Gastroesophageal sphincter (tissue), 4 donors: Measurements from ENCODE around the gene TMEM51. TPM values are rescaled to one million over a fixed set of nuclear protein-coding genes. Genes with fewer than 3 reads are reported as not detected.

ENCODE experiments used
- ATAC-seq: fragments of 150-250 bp; one replicate; pipeline ENCODE4 v1.9.1; 2016; ENCODE audit warnings: mild to moderate bottlenecking, moderate library complexity
- H3K27ac ChIP-seq, 4 donors: fragments of 200-600 bp; sonication (generic) in 3 of 4; 1 replicate in 3 of 4; 2 replicates in 1 of 4; pipeline ENCODE4 v1.5.1; 2016 to 2019
- H3K27me3 ChIP-seq: fragments of 200-600 bp; sonication (generic); one replicate; pipeline ENCODE4 v1.5.1; 2019
- H3K36me3 ChIP-seq, 2 donors: fragments of 200-600 bp; sonication (generic); one replicate each; pipeline ENCODE4 v1.5.1; 2019; ENCODE audit warnings: control low read depth in 1 of 2
- H3K4me1 ChIP-seq, 3 donors: fragments of 200-600 bp; sonication (generic); 1 replicate in 2 of 3; 2 replicates in 1 of 3; pipeline ENCODE4 v1.5.1; 2016 to 2019; ENCODE audit warnings: control low read depth in 2 of 3
- H3K4me3 ChIP-seq, 2 donors: fragments of 200-600 bp; sonication (generic); one replicate each; pipeline ENCODE4 v1.5.1; 2019; ENCODE audit warnings: mild to moderate bottlenecking in 1 of 2, moderate library complexity in 1 of 2
- H3K9me3 ChIP-seq, 3 donors: fragments of 200-600 bp; sonication (generic); one replicate each; pipeline ENCODE4 v1.5.1; 2017 to 2019; ENCODE audit warnings: control low read depth in 2 of 3
- EP300 ChIP-seq: sonication (generic); formaldehyde crosslinking; IDR thresholded peaks from one replicate; pipeline ENCODE4 v1.6.1; 2017; ENCODE audit warnings: antibody characterized with exemption, mild to moderate bottlenecking
- POLR2A ChIP-seq, 2 donors: fragments of 450-650 bp; IDR thresholded peaks; one replicate each; pipeline ENCODE4 v1.6.1; 2017; ENCODE audit warnings: antibody characterized with exemption in 2 of 2, mild to moderate bottlenecking in 2 of 2, moderate library complexity in 1 of 2
- POLR2AphosphoS5 ChIP-seq: sonication (generic); formaldehyde crosslinking; IDR thresholded peaks from one replicate; pipeline ENCODE4 v1.6.1; 2017; ENCODE audit warnings: antibody characterized with exemption
- WGBS, 2 donors: methylation state at CpG; one replicate each; pipeline ENCODE4 v1.1.5; 2018; ENCODE audit warnings: low coverage in 1 of 2; 5-methylcytosine and 5-hydroxymethylcytosine counted together
- total RNA-seq, 4 donors: library from RNA; depleted of rRNA; stranded (reverse); fragments of >200 nt; gene quantifications; one replicate each; pipeline ENCODE4 v1.1.0, GENCODE V29; 2016
- TF ChIP-seq, protein P1 (sequence below), 4 experiments: fragments of 200-600 bp in 2 of 4; fragments of 450-650 bp in 2 of 4; sonication (generic) in 1 of 4; IDR thresholded peaks; one replicate each; pipeline ENCODE4 v1.5.1; 2017 to 2019; ENCODE audit warnings: antibody characterized with exemption in 4 of 4, mild to moderate bottlenecking in 2 of 4, moderate library complexity in 2 of 4

The TMEM51 gene
- total RNA-seq, 4 donors from 2014 or later = 12.6 to 34.7 (median 17.7) TPM

DNA sequence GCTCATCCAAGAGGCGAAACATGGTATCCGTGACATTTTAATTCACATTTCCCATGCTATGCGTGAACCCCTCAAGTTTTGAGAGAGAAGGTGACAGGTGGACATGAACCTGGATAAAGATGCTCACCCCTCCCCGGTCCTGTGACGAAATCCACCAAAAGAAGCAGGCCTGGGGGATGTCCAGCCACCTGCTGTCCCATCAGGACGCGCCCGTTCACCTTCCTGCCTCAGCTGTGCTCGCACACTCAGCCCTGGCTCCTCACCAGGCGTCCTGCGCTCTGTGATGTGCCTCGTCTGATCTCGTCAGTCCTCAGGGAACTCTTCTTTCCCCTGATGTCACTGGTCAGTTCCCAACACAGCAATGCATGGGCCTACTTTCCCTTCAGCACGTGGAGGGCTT lies 103.8 kb downstream of the TMEM51 start:
- Histone ChIP-seq H3K36me3 (no peaks in the 10 kb centered on the region), H3K4me3 (no peak overlapping the region), H3K27ac (no peak overlapping the region), H3K27me3 (no peaks in the 10 kb centered on the region), H3K9me3 (no peaks in the 10 kb centered on the region), H3K4me1 (peaks cover 0 to 24% (median 3%) of the 10 kb centered on the region in 3 donors)
- TF ChIP-seq POLR2A (IDR thresholded peaks at IDR 0.05) (no peak), EP300 (no peak), POLR2AphosphoS5 (no peak)
- TF ChIP-seq, protein P1, sequence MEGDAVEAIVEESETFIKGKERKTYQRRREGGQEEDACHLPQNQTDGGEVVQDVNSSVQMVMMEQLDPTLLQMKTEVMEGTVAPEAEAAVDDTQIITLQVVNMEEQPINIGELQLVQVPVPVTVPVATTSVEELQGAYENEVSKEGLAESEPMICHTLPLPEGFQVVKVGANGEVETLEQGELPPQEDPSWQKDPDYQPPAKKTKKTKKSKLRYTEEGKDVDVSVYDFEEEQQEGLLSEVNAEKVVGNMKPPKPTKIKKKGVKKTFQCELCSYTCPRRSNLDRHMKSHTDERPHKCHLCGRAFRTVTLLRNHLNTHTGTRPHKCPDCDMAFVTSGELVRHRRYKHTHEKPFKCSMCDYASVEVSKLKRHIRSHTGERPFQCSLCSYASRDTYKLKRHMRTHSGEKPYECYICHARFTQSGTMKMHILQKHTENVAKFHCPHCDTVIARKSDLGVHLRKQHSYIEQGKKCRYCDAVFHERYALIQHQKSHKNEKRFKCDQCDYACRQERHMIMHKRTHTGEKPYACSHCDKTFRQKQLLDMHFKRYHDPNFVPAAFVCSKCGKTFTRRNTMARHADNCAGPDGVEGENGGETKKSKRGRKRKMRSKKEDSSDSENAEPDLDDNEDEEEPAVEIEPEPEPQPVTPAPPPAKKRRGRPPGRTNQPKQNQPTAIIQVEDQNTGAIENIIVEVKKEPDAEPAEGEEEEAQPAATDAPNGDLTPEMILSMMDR (IDR thresholded peaks at IDR 0.05) = no peak
- no peak for ATAC-seq
- WGBS, 2 donors = 87 to 89% methylated on average over 8 to 10 of the region's 14 CpGs

DNA sequence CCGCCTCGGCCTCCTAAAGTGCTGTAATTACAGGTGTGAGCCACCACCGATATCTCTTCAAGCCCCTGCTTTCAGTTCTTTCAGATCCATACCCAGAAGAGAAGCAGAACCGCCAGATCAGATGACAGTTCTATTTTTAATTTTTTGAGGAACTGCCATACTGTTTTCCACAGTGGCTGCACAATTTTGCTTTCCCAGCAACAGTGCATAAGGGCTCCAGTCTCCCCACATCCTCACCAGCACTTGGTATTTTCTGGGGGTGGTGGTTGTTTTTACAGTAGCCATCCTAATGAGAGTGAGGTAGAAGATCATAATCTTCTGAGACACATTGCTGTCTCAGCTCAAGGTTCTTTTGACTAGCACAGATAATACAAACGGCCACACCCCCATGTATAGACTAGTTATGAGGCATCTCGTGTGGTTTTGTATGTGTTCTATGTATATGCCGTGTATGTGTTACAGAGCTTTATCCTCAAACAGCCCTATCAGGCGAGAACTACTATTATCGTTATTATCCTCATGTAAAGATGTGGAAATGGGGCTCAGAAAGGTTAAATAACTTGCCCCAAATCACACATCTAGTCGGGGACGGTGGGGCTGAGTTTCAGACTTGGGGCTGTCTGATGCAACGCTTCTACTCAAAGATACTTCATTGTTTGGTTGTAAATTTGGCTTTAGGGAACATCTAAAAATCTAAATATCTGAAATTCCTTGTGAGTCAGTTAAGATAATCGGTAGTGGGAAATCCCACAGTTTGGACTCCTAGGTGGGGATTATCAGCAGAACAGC lies 105.5 kb downstream of the TMEM51 start:
- no peaks in the 10 kb centered on the region for H3K27me3 ChIP-seq
- TF ChIP-seq POLR2A (IDR thresholded peaks at IDR 0.05) = no peak
- TF ChIP-seq, protein P1 (IDR thresholded peaks at IDR 0.05) = no peak
- TF ChIP-seq POLR2AphosphoS5 = no peak
- no peak for TF ChIP-seq EP300
- peaks cover 0 to 24% (median 3%) of the 10 kb centered on the region in 3 donors for H3K4me1 ChIP-seq
- WGBS, 2 donors = 71 to 79% methylated on average over 8 to 12 of the region's 13 CpGs
- no peaks in the 10 kb centered on the region for H3K36me3 ChIP-seq
- no peak overlapping the region for H3K4me3 ChIP-seq
- H3K27ac ChIP-seq = peak overlapping the region in 2 of 4 donors; percentile 30 to 38
- ATAC-seq = no peak
- no peaks in the 10 kb centered on the region for H3K9me3 ChIP-seq

DNA sequence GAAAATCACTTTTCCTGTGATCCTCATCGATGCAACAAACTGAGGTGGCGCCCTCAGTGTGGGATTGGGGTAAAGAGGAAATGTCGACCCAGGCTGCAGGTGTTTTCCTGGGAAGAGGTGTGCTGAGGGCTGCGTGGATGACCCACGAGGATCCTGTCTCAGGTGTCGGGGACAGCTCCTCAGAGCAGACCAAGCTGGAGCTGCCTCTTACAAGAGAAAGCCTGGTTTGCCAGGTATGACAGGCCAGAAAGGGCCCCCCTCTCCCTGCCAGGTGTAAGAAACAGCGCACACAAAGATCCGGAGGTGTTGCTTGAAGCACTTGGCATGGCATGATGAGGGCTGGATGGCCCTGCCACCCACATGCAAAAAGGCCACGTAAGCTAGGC lies 106.1 kb downstream of the TMEM51 start:
- no peak overlapping the region for H3K4me3 ChIP-seq
- WGBS, 2 donors = 88 to 90% methylated on average over 2 to 6 of the region's 9 CpGs
- no peaks in the 10 kb centered on the region for H3K27me3 ChIP-seq
- no peak for TF ChIP-seq POLR2A (IDR thresholded peaks at IDR 0.05)
- TF ChIP-seq POLR2AphosphoS5 = no peak
- peaks cover 0 to 24% (median 3%) of the 10 kb centered on the region in 3 donors for H3K4me1 ChIP-seq
- H3K9me3 ChIP-seq = no peaks in the 10 kb centered on the region
- ATAC-seq = no peak
- H3K36me3 ChIP-seq = no peaks in the 10 kb centered on the region
- H3K27ac ChIP-seq = no peak overlapping the region

DNA sequence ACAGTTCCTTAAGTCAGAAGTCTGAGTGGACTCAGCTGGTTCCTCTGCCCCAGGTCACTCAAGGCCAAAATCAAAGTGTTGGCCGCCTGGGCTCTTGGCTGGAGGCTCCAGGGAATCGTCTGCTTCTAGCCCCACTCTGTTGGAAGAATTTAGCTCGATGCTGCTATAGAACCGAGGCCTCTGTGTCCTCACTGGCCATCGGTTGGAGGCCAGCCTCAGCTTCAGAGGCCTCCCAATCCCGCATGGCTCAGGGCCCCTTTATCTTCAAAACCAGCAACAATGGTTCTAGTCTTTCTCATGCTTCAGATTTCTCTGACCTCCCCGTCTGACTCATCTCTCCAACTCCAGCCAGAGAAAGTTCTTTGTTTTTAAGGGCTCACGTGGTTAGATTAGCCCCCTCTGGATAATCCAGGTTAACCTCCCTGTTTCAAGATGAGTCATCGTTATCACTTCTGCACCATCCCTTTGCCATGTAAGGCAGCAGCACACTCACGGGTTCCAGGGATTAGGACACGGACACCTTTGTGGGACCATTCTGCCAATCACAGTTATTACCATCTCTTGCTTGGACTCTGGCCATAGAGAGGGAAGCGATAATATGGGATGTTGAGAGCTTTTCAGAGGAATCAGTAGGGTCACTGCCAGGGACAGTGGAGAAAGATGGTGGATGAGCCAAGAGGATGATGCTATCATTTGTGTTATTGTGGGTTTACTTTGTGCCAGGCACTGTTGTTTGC lies 107.0 kb downstream of the TMEM51 start:
- H3K27ac ChIP-seq = peak overlapping the region in 2 of 4 donors; percentile 4 to 10
- H3K9me3 ChIP-seq = no peaks in the 10 kb centered on the region
- no peaks in the 10 kb centered on the region for H3K36me3 ChIP-seq
- no peak for TF ChIP-seq EP300
- no peak for TF ChIP-seq POLR2A (IDR thresholded peaks at IDR 0.05)
- no peak for TF ChIP-seq POLR2AphosphoS5
- TF ChIP-seq, protein P1 (IDR thresholded peaks at IDR 0.05) = no peak
- no peaks in the 10 kb centered on the region for H3K27me3 ChIP-seq
- 31 to 72% methylated on average over 3 to 8 of the region's 12 CpGs for WGBS, 2 donors
- peaks cover 0 to 24% (median 3%) of the 10 kb centered on the region in 3 donors for H3K4me1 ChIP-seq
- no peak for ATAC-seq
- no peak overlapping the region for H3K4me3 ChIP-seq

DNA sequence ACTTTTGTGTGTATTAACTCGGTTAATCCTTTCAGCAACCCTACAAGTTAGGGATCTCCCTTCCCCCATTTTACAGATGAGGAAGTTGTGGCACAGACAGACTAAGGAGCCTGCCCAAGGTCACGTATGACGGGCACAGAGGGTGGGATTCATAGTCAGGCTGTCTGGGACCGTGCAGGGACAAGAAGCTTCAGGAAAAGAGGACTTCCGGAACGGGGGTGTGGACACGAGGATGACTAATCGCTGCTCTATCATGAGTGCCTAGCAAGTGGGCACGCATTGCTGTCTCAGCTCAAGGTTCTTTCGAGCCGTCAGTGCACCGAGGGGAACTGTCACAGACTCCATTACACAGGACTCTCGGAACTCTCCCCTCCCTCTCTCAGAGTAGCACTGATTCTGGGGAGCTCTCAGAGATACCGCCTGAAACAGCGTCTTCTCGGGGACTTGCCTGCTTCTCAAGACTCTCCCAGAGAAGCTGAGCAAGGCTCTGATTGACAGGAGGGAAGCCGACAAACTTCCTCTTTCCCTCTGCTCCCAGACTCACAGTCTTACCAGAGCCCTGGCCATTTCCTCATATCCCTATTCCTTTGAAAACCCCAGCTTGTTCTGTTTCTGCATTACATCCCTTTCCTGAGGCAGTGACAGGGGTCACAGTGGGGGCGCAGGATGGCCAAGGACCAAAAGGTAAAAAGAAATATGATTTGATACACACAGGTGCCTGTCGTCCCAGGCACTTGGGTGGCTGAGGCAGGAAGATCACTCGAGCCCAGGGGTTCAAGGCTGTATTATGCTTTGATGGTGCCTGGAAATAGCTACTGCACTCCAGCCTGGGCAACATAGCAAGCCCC lies 107.8 kb downstream of the TMEM51 start:
- Histone ChIP-seq H3K27ac (peak overlapping the region in 2 of 4 donors; percentile 24 to 35), H3K27me3 (no peaks in the 10 kb centered on the region), H3K4me3 (no peak overlapping the region), H3K4me1 (peaks cover 0 to 24% (median 3%) of the 10 kb centered on the region in 3 donors), H3K36me3 (no peaks in the 10 kb centered on the region), H3K9me3 (no peaks in the 10 kb centered on the region)
- WGBS, 2 donors = 45 to 74% methylated on average over 5 to 8 of the region's 20 CpGs
- peak; percentile 65 for ATAC-seq
- TF ChIP-seq POLR2A (IDR thresholded peaks at IDR 0.05) = no peak
- TF ChIP-seq POLR2AphosphoS5 = no peak
- no peak for TF ChIP-seq EP300
- TF ChIP-seq, protein P1 (IDR thresholded peaks at IDR 0.05) = no peak
